C4-2B (cell line): ENCODE results near the gene RBFOX2.

Experiments used
- ZFX ChIP-seq: fragments of 450-650 bp; IDR thresholded peaks from 2 replicates; pipeline ENCODE4 v1.6.1; 2017
- TF ChIP-seq, protein P1 (sequence below): fragments of 450-650 bp; conservative IDR thresholded peaks from 2 replicates; pipeline ENCODE4 v1.5.1; 2017; ENCODE audit warnings: mild to moderate bottlenecking

DNA sequence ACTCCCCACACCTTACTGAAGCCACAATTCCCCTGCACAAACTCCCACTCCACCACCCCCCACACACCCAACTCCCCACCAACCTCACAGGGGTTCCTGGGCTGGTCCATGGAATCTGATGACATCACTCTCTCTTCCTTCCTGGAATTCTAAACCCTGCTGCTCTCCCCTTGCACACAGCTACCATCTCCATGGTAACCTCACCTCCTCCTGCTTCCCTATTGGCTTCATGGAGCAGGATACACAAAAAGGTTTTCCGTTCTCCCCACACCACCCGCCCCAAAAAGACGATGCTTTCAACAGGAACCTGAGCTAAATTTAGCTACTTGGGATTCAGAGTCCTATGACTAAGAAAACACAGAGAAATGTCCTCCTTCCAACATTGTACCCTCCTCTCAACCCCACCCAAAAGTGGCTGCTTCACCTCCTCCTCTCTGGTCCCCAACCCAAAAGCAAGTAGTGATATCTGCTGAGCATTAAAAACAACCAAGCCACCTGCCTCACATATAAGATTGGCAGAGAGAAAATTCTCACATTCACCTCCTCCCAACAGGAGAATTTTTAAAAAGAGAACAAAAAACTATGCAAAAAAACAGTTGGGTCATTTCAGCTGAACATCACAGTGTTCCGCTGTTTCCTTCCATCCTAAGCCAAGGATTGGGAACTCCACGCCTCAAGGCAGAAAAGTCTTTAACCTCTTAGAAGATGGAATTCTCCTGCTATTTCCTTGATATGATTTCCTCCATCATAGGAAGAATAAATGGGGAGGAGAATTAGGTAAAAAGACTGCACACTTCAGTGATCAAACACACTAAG, 66.9 kb downstream of the RBFOX2 start:
- TF ChIP-seq, protein P1, sequence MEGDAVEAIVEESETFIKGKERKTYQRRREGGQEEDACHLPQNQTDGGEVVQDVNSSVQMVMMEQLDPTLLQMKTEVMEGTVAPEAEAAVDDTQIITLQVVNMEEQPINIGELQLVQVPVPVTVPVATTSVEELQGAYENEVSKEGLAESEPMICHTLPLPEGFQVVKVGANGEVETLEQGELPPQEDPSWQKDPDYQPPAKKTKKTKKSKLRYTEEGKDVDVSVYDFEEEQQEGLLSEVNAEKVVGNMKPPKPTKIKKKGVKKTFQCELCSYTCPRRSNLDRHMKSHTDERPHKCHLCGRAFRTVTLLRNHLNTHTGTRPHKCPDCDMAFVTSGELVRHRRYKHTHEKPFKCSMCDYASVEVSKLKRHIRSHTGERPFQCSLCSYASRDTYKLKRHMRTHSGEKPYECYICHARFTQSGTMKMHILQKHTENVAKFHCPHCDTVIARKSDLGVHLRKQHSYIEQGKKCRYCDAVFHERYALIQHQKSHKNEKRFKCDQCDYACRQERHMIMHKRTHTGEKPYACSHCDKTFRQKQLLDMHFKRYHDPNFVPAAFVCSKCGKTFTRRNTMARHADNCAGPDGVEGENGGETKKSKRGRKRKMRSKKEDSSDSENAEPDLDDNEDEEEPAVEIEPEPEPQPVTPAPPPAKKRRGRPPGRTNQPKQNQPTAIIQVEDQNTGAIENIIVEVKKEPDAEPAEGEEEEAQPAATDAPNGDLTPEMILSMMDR = no peak
- TF ChIP-seq ZFX = no peak
